ENCODE measurements around the gene LUC7L2. TPM values are rescaled to one million over a fixed set of nuclear protein-coding genes. Genes with fewer than 3 reads are reported as not detected.

The LUC7L2 gene
- total and polyA plus RNA-seq, 4 donors, result 16.2 to 38.9 (median 22.9) TPM

DNA sequence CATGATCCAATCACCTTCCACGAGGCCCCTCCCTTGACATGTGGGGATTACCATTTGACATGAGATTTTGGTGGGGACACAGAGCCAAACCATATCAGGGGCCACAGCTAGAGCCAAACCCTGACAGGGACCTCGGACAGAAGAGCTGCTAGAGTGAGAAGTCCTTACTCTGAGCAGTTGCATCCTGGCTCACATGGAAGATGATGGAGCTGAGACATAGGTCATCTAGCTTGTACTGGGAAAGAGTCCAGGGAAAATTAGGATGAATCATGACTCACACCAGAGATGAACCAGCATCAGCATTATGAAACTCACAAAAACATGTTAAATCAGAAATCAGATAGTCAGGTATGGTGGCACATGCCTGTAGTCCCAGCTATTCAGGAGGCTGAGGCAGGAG is 31.3 kb upstream of the LUC7L2 start:
- Histone ChIP-seq H3K4me1 (ENCODE audit: control insufficient read depth in 4 of 4, insufficient read depth in 4 of 4, low read length in 3 of 4) (no peaks in the 10 kb centered on the region), H3K9me3 (ENCODE audit: control insufficient read depth in 4 of 4, low read length in 3 of 4) (no peaks in the 10 kb centered on the region), H3K36me3 (ENCODE audit: control insufficient read depth in 4 of 4, insufficient read depth in 3 of 4, low read depth in 1 of 4, low read length in 3 of 4) (no peaks in the 10 kb centered on the region), H3K27ac (ENCODE audit: low read depth in 1 of 2, low read length in 2 of 2) (no peak overlapping the region), H3K9ac (ENCODE audit: low read depth in 1 of 2, low read length in 2 of 2) (no peak overlapping the region), H3K4me3 (ENCODE audit: low read depth in 1 of 3, low read length in 3 of 3) (no peak overlapping the region), H3K27me3 (ENCODE audit: control insufficient read depth in 4 of 4, insufficient read depth in 4 of 4, low read length in 3 of 4) (no peaks in the 10 kb centered on the region)
- no peak for DNase-seq (ENCODE audit: low spot score)
- TF ChIP-seq, protein P1, sequence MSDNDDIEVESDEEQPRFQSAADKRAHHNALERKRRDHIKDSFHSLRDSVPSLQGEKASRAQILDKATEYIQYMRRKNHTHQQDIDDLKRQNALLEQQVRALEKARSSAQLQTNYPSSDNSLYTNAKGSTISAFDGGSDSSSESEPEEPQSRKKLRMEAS (IDR thresholded peaks at IDR 0.05), result no peak
- TF ChIP-seq, protein P2, sequence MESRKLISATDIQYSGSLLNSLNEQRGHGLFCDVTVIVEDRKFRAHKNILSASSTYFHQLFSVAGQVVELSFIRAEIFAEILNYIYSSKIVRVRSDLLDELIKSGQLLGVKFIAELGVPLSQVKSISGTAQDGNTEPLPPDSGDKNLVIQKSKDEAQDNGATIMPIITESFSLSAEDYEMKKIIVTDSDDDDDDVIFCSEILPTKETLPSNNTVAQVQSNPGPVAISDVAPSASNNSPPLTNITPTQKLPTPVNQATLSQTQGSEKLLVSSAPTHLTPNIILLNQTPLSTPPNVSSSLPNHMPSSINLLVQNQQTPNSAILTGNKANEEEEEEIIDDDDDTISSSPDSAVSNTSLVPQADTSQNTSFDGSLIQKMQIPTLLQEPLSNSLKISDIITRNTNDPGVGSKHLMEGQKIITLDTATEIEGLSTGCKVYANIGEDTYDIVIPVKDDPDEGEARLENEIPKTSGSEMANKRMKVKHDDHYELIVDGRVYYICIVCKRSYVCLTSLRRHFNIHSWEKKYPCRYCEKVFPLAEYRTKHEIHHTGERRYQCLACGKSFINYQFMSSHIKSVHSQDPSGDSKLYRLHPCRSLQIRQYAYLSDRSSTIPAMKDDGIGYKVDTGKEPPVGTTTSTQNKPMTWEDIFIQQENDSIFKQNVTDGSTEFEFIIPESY (IDR thresholded peaks at IDR 0.05), result no peak
- TF ChIP-seq NR2F2 (IDR thresholded peaks at IDR 0.05) (no peak), RAD21 (IDR thresholded peaks at IDR 0.05) (no peak), HNF4G (IDR thresholded peaks at IDR 0.05) (no peak), FOXA1 (IDR thresholded peaks at IDR 0.05) (no peak), JUND (IDR thresholded peaks at IDR 0.05) (no peak), SP1 (IDR thresholded peaks at IDR 0.05) (no peak), RXRA (IDR thresholded peaks at IDR 0.05) (no peak)
- TF ChIP-seq, protein P3, sequence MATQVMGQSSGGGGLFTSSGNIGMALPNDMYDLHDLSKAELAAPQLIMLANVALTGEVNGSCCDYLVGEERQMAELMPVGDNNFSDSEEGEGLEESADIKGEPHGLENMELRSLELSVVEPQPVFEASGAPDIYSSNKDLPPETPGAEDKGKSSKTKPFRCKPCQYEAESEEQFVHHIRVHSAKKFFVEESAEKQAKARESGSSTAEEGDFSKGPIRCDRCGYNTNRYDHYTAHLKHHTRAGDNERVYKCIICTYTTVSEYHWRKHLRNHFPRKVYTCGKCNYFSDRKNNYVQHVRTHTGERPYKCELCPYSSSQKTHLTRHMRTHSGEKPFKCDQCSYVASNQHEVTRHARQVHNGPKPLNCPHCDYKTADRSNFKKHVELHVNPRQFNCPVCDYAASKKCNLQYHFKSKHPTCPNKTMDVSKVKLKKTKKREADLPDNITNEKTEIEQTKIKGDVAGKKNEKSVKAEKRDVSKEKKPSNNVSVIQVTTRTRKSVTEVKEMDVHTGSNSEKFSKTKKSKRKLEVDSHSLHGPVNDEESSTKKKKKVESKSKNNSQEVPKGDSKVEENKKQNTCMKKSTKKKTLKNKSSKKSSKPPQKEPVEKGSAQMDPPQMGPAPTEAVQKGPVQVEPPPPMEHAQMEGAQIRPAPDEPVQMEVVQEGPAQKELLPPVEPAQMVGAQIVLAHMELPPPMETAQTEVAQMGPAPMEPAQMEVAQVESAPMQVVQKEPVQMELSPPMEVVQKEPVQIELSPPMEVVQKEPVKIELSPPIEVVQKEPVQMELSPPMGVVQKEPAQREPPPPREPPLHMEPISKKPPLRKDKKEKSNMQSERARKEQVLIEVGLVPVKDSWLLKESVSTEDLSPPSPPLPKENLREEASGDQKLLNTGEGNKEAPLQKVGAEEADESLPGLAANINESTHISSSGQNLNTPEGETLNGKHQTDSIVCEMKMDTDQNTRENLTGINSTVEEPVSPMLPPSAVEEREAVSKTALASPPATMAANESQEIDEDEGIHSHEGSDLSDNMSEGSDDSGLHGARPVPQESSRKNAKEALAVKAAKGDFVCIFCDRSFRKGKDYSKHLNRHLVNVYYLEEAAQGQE (IDR thresholded peaks at IDR 0.05), result no peak
- TF ChIP-seq, protein P4, sequence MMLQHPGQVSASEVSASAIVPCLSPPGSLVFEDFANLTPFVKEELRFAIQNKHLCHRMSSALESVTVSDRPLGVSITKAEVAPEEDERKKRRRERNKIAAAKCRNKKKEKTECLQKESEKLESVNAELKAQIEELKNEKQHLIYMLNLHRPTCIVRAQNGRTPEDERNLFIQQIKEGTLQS (IDR thresholded peaks at IDR 0.05), result no peak
- TF ChIP-seq, protein P5, sequence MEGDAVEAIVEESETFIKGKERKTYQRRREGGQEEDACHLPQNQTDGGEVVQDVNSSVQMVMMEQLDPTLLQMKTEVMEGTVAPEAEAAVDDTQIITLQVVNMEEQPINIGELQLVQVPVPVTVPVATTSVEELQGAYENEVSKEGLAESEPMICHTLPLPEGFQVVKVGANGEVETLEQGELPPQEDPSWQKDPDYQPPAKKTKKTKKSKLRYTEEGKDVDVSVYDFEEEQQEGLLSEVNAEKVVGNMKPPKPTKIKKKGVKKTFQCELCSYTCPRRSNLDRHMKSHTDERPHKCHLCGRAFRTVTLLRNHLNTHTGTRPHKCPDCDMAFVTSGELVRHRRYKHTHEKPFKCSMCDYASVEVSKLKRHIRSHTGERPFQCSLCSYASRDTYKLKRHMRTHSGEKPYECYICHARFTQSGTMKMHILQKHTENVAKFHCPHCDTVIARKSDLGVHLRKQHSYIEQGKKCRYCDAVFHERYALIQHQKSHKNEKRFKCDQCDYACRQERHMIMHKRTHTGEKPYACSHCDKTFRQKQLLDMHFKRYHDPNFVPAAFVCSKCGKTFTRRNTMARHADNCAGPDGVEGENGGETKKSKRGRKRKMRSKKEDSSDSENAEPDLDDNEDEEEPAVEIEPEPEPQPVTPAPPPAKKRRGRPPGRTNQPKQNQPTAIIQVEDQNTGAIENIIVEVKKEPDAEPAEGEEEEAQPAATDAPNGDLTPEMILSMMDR (IDR thresholded peaks at IDR 0.05; ENCODE audit: low read depth, low read length, missing input control), result no peak
- WGBS, result 73% methylated on average over 2 of the region's 2 CpGs

DNA sequence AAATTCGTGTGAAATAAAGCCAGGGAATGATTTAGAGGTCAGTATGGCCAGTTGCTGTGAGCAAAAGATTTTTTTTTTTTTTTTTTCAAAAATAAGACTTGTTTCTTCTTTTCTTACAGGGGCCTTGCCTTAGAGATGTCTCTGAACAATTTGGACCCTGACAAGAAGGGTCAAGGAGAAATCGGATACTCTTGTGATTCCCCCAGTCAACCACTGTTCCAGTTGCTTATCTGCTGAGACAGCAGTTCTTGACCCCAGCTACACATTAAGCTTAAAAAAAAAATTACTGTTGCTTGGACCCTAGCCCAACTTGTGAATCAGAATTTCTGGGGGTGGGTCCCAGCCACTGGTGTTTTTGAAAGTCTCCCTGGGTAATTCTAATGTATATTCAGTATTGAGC is 30.6 kb upstream of the LUC7L2 start:
- H3K9ac ChIP-seq (ENCODE audit: low read depth in 1 of 2, low read length in 2 of 2), result no peak overlapping the region
- no peak for DNase-seq (ENCODE audit: low spot score)
- H3K9me3 ChIP-seq (ENCODE audit: control insufficient read depth in 4 of 4, low read length in 3 of 4), result no peaks in the 10 kb centered on the region
- no peaks in the 10 kb centered on the region for H3K27me3 ChIP-seq (ENCODE audit: control insufficient read depth in 4 of 4, insufficient read depth in 4 of 4, low read length in 3 of 4)
- H3K4me3 ChIP-seq (ENCODE audit: low read depth in 1 of 3, low read length in 3 of 3), result no peak overlapping the region
- no peaks in the 10 kb centered on the region for H3K36me3 ChIP-seq (ENCODE audit: control insufficient read depth in 4 of 4, insufficient read depth in 3 of 4, low read depth in 1 of 4, low read length in 3 of 4)
- WGBS, result 82% methylated on average over 2 of the region's 2 CpGs
- no peaks in the 10 kb centered on the region for H3K4me1 ChIP-seq (ENCODE audit: control insufficient read depth in 4 of 4, insufficient read depth in 4 of 4, low read length in 3 of 4)
- TF ChIP-seq, protein P5 (IDR thresholded peaks at IDR 0.05; ENCODE audit: low read depth, low read length, missing input control), result no peak
- TF ChIP-seq SP1 (IDR thresholded peaks at IDR 0.05) (no peak), TAF1 (conservative IDR thresholded peaks at IDR 0.05) (no peak), NR2F2 (IDR thresholded peaks at IDR 0.05) (no peak), YY1 (IDR thresholded peaks at IDR 0.05) (no peak), JUND (IDR thresholded peaks at IDR 0.05) (no peak), RAD21 (IDR thresholded peaks at IDR 0.05) (no peak)
- TF ChIP-seq, protein P4 (IDR thresholded peaks at IDR 0.05), result no peak
- TF ChIP-seq, protein P1 (IDR thresholded peaks at IDR 0.05), result no peak
- H3K27ac ChIP-seq (ENCODE audit: low read depth in 1 of 2, low read length in 2 of 2), result no peak overlapping the region

All from liver (tissue), 9 donors.